Naive thymus-derived CD4-positive, alpha-beta T cell (primary cell): Measurements from ENCODE around the gene PLEKHG4B. TPM values are rescaled to one million over a fixed set of nuclear protein-coding genes. Genes with fewer than 3 reads are reported as not detected.

ENCODE experiments used
- ATAC-seq: fragments of 150-1000 bp; cut with Tn5 transposase; 2 replicates; pipeline ENCODE4 v1.10.0; 2021; ENCODE audit warnings: mild to moderate bottlenecking, moderate library complexity
- CTCF ChIA-PET: fragments of 350-600 bp; sonication (Branson Sonifier 250); formaldehyde crosslinking; loops from one replicate; lab custom pipeline; 2021; ENCODE audit warnings: antibody characterized with exemption; lab: Charles Lee
- POLR2A ChIA-PET: fragments of 350-600 bp; sonication (Branson Sonifier 250); formaldehyde crosslinking; loops from one replicate; lab custom pipeline; 2021; ENCODE audit warnings: antibody characterized with exemption, inconsistent platforms; lab: Charles Lee
- DNase-seq, 9 donors: peaks; one replicate each; pipeline versions ENCODE4 v3.0.0 to v3.0.0-alpha.2; 2020 to 2022; ENCODE audit warnings: mixed read lengths in 1 of 9
- H3K27ac ChIP-seq: one replicate; pipeline ENCODE4 v1.7.0; 2013; ENCODE audit warnings: mild to moderate bottlenecking, low read depth, low read length, moderate library complexity
- H3K27me3 ChIP-seq, 2 donors: one replicate each; pipeline ENCODE4 v1.7.0; 2013; ENCODE audit warnings: low read length in 2 of 2, mild to moderate bottlenecking in 2 of 2, moderate library complexity in 2 of 2; ENCODE audit not compliant: control insufficient read depth in 2 of 2, insufficient read depth in 2 of 2
- H3K36me3 ChIP-seq, 3 experiments: 1 replicate in 2 of 3; 2 replicates in 1 of 3; pipeline ENCODE4 v1.7.0; 2013; ENCODE audit warnings: low read length in 3 of 3, mild to moderate bottlenecking in 3 of 3, moderate library complexity in 1 of 3; ENCODE audit not compliant: insufficient read depth in 3 of 3, control insufficient read depth in 2 of 3
- H3K4me1 ChIP-seq, 2 donors: one replicate each; pipeline ENCODE4 v1.7.0; 2013; ENCODE audit warnings: low read length in 2 of 2, mild to moderate bottlenecking in 2 of 2, moderate library complexity in 1 of 2; ENCODE audit not compliant: control insufficient read depth in 2 of 2, insufficient read depth in 2 of 2
- H3K4me3 ChIP-seq: 2 replicates; pipeline ENCODE4 v1.7.0; 2013; ENCODE audit warnings: mild to moderate bottlenecking, low read length
- H3K9me3 ChIP-seq, 3 experiments: 1 replicate in 2 of 3; 2 replicates in 1 of 3; pipeline ENCODE4 v1.7.0; 2013; ENCODE audit warnings: low read length in 3 of 3; ENCODE audit not compliant: control insufficient read depth in 2 of 3
- H3K27ac Mint-ChIP-seq, 9 donors: one replicate each; pipeline ENCODE4 v1.8.0; 2020 to 2022; ENCODE audit warnings: mixed read lengths in 9 of 9, mild to moderate bottlenecking in 8 of 9, moderate library complexity in 5 of 9, inconsistent platforms in 2 of 9
- H3K27me3 Mint-ChIP-seq, 5 donors: one replicate each; pipeline ENCODE4 v1.8.0; 2021 to 2022; ENCODE audit warnings: mixed read lengths in 5 of 5, mild to moderate bottlenecking in 1 of 5
- H3K36me3 Mint-ChIP-seq, 5 donors: one replicate each; pipeline ENCODE4 v1.8.0; 2020 to 2022; ENCODE audit warnings: mixed read lengths in 5 of 5, mild to moderate bottlenecking in 3 of 5, inconsistent platforms in 1 of 5
- H3K4me1 Mint-ChIP-seq, 7 donors: one replicate each; pipeline ENCODE4 v1.8.0; 2020 to 2022; ENCODE audit warnings: mixed read lengths in 7 of 7, mild to moderate bottlenecking in 3 of 7, inconsistent platforms in 1 of 7
- H3K4me3 Mint-ChIP-seq, 10 donors: one replicate each; pipeline ENCODE4 v1.8.0; 2020 to 2022; ENCODE audit warnings: mild to moderate bottlenecking in 10 of 10, mixed read lengths in 10 of 10, moderate library complexity in 6 of 10, inconsistent platforms in 2 of 10
- H3K9me3 Mint-ChIP-seq, 11 donors: one replicate each; pipeline ENCODE4 v1.8.0; 2020 to 2022; ENCODE audit warnings: mixed read lengths in 11 of 11, mild to moderate bottlenecking in 4 of 11, inconsistent platforms in 1 of 11, moderate library complexity in 1 of 11
- intact Hi-C, 2 donors: fragments of 100-400 bp; cut with micrococcal nuclease; formaldehyde crosslinking; loops; one replicate each; pipeline ENCODE4 v1.15.1; 2023
- polyA plus RNA-seq, 2 donors: library from polyadenylated mRNA; unstranded; fragments of 300-500 nt; fragmentation: Illumina TruSeq; gene quantifications; one replicate each; pipeline ENCODE4 v1.2.3, GENCODE V29; 2021
- total RNA-seq, 6 experiments: library from RNA in 5 of 6; stranded (reverse) in 5 of 6; gene quantifications; 1 replicate in 5 of 6; 2 replicates in 1 of 6; pipeline ENCODE4 v1.2.3 and lab custom pipeline; 2021 to 2026

PLEKHG4B gene
- total and polyA plus RNA-seq, 7 experiments from 2014 or later: 0.39 to 2.0 TPM; not detected in 5

- Mint-ChIP-seq H3K4me3 (no peak overlapping the region), H3K27ac (peak overlapping the region in 1 of 9 donors; percentile 51), H3K4me1 (no peaks in the 10 kb centered on the region), H3K27me3 (peaks cover 3 to 32% (median 20%) of the 10 kb centered on the region in 5 donors), H3K36me3 (no peaks in the 10 kb centered on the region), H3K9me3 (peaks cover 0 to 1% (median 0%) of the 10 kb centered on the region in 11 donors)
- ATAC-seq: no peak
- Histone ChIP-seq H3K4me3 (no peak overlapping the region), H3K9me3 (no peaks in the 10 kb centered on the region), H3K4me1 (no peaks in the 10 kb centered on the region), H3K36me3 (no peaks in the 10 kb centered on the region), H3K27me3 (no peaks in the 10 kb centered on the region), H3K27ac (no peak overlapping the region)
- ChIA-PET CTCF (no interaction called here), POLR2A (no interaction called here)
- DNase-seq: peak in 1 of 9 donors; percentile 7
- intact Hi-C loops: no loop called here
Measured at GRCh38 chr5:158807-159447, 67.0 kb downstream of the PLEKHG4B start.

DNA sequence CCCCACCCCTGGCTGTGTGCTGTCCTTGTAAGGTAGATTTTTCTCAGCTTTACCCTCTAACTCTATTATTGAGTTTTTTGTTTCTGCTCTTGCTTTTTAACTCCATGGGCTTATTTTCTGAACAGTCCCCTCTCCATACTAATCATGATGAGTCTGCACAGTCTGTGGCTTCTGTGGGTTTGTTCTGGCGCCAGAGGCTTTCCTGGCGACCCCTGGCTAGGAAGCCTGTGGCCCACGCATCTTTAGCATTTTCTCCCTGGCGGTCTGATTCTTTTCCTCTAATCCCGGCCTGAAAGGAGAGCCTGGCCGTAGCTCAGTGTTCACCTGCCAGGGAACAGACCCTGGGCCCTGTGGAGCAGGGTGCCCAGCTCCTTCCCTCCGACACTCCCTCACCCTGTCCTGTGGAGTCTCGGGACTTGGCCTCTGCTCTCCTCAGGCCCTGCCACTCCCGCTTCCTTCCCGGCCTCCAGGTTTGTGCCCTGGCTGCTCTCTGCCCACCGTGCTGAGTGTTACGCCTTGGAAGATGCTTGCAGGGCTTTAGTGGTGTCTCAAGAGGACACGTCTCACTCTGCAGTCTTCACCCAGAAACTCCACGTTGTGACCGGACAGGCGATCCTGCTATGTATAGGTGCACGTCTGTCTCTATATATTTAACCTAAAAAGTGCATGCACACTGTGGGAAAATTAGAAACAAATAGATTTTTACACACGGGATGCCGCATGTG lies 67.6 kb downstream of the PLEKHG4B start:
- no peaks in the 10 kb centered on the region for H3K36me3 Mint-ChIP-seq
- H3K27ac Mint-ChIP-seq: peak overlapping the region in 1 of 9 donors; percentile 33
- peaks cover 0 to 1% (median 0%) of the 10 kb centered on the region in 11 donors for H3K9me3 Mint-ChIP-seq
- H3K27me3 Mint-ChIP-seq: peaks cover 3 to 30% (median 20%) of the 10 kb centered on the region in 5 donors
- no peak overlapping the region for H3K27ac ChIP-seq
- DNase-seq: no peak
- no peaks in the 10 kb centered on the region for H3K4me1 ChIP-seq
- H3K27me3 ChIP-seq: no peaks in the 10 kb centered on the region
- ChIA-PET CTCF (no interaction called here), POLR2A (no interaction called here)
- ATAC-seq: no peak
- no peak overlapping the region for H3K4me3 ChIP-seq
- no peaks in the 10 kb centered on the region for H3K4me1 Mint-ChIP-seq
- intact Hi-C loops: no loop called here
- no peaks in the 10 kb centered on the region for H3K36me3 ChIP-seq
- no peak overlapping the region for H3K4me3 Mint-ChIP-seq
- no peaks in the 10 kb centered on the region for H3K9me3 ChIP-seq

DNA sequence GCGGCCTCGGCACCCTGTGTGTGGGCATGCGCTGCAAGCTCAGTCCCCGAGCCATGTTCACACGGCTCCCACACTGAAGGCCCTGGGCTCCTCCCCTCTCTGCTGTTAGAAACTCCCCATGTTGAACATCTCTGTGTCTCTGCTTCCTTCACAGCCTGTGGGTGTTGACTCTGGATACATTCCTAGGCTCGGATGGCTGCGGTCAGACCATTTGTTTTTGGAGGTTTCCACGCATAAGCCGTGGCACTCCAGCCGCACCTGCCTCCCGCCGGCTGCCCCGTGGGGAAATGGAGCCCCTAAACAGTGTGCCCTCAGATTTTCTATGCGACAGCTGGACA lies 68.2 kb downstream of the PLEKHG4B start:
- intact Hi-C loops: no loop called here
- DNase-seq: no peak
- no peaks in the 10 kb centered on the region for H3K36me3 ChIP-seq
- Mint-ChIP-seq H3K4me1 (no peaks in the 10 kb centered on the region), H3K4me3 (no peak overlapping the region), H3K36me3 (no peaks in the 10 kb centered on the region), H3K27ac (no peak overlapping the region), H3K9me3 (peaks cover 0 to 1% (median 0%) of the 10 kb centered on the region in 11 donors), H3K27me3 (peaks cover 3 to 29% (median 20%) of the 10 kb centered on the region in 5 donors)
- no peaks in the 10 kb centered on the region for H3K9me3 ChIP-seq
- H3K4me3 ChIP-seq: no peak overlapping the region
- POLR2A ChIA-PET: no interaction called here
- H3K4me1 ChIP-seq: no peaks in the 10 kb centered on the region
- no peak overlapping the region for H3K27ac ChIP-seq
- no peak for ATAC-seq
- CTCF ChIA-PET: no interaction called here
- no peaks in the 10 kb centered on the region for H3K27me3 ChIP-seq

GRCh38 chr5:160921-161802 lies 69.2 kb downstream of the PLEKHG4B start:
- H3K27me3 ChIP-seq: no peaks in the 10 kb centered on the region

GRCh38 chr5:161803-162110 lies 69.8 kb downstream of the PLEKHG4B start:
- Mint-ChIP-seq H3K9me3 (peaks cover 0 to 1% (median 0%) of the 10 kb centered on the region in 11 donors), H3K27ac (no peak overlapping the region), H3K27me3 (peaks cover 3 to 29% (median 20%) of the 10 kb centered on the region in 5 donors), H3K4me1 (no peaks in the 10 kb centered on the region), H3K36me3 (no peaks in the 10 kb centered on the region), H3K4me3 (no peak overlapping the region)
- Histone ChIP-seq H3K36me3 (no peaks in the 10 kb centered on the region), H3K27me3 (no peaks in the 10 kb centered on the region), H3K4me3 (no peak overlapping the region), H3K27ac (no peak overlapping the region), H3K4me1 (no peaks in the 10 kb centered on the region), H3K9me3 (no peaks in the 10 kb centered on the region)
- intact Hi-C loops: no loop called here
- ChIA-PET CTCF (no interaction called here), POLR2A (no interaction called here)
- ATAC-seq (no peak), DNase-seq (no peak)

More at GRCh38 chr5:160921-161802, 69.2 kb downstream of the PLEKHG4B start:
- Mint-ChIP-seq H3K27ac (no peak overlapping the region), H3K36me3 (no peaks in the 10 kb centered on the region), H3K9me3 (peaks cover 0 to 1% (median 0%) of the 10 kb centered on the region in 11 donors), H3K27me3 (peaks cover 3 to 29% (median 20%) of the 10 kb centered on the region in 5 donors), H3K4me1 (no peaks in the 10 kb centered on the region), H3K4me3 (no peak overlapping the region)
- CTCF ChIA-PET: no interaction called here
- intact Hi-C loops: no loop called here
- H3K4me1 ChIP-seq: no peaks in the 10 kb centered on the region
- H3K27ac ChIP-seq: no peak overlapping the region
- DNase-seq: no peak
- POLR2A ChIA-PET: no interaction called here
- ATAC-seq: no peak
- no peak overlapping the region for H3K4me3 ChIP-seq
- no peaks in the 10 kb centered on the region for H3K36me3 ChIP-seq
- H3K9me3 ChIP-seq: no peaks in the 10 kb centered on the region

DNA sequence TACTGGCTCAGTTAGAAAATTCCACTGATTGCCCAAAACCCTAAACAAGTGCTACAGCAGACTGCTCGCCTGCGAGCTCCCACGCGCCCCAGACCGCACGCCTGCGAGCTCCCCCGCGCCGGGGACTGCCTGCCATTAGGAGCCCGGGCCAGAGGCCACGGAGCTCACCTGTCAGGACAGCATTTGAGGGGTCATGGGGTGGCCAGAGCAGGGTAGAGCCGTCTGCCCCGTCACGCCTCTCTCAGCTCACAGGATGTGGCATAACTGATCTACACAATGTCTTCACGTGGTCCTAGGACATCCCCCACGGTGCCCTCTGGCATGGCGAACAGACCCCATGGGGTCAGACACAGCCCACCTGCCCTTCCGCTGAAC lies 70.2 kb downstream of the PLEKHG4B start:
- no peak overlapping the region for H3K4me3 Mint-ChIP-seq
- ChIA-PET POLR2A (no interaction called here), CTCF (no interaction called here)
- peaks cover 3 to 27% (median 20%) of the 10 kb centered on the region in 5 donors for H3K27me3 Mint-ChIP-seq
- Histone ChIP-seq H3K36me3 (no peaks in the 10 kb centered on the region), H3K9me3 (no peaks in the 10 kb centered on the region), H3K27ac (no peak overlapping the region), H3K27me3 (no peaks in the 10 kb centered on the region), H3K4me3 (no peak overlapping the region), H3K4me1 (no peaks in the 10 kb centered on the region)
- H3K4me1 Mint-ChIP-seq: no peaks in the 10 kb centered on the region
- peaks cover 0 to 1% (median 0%) of the 10 kb centered on the region in 11 donors for H3K9me3 Mint-ChIP-seq
- intact Hi-C loops: no loop called here
- no peak overlapping the region for H3K27ac Mint-ChIP-seq
- no peak for ATAC-seq
- no peaks in the 10 kb centered on the region for H3K36me3 Mint-ChIP-seq
- no peak for DNase-seq
